ENCODE measurements around the gene DNHD1. TPM values are rescaled to one million over a fixed set of nuclear protein-coding genes. Genes with fewer than 3 reads are reported as not detected.

DNHD1 gene
- total and polyA plus RNA-seq, 9 of the 15 experiments (the other 6 are each of a cell fraction or from before 2014, with no cell fraction given), result 0.82 to 9.7 (median 3.8) TPM

DNA sequence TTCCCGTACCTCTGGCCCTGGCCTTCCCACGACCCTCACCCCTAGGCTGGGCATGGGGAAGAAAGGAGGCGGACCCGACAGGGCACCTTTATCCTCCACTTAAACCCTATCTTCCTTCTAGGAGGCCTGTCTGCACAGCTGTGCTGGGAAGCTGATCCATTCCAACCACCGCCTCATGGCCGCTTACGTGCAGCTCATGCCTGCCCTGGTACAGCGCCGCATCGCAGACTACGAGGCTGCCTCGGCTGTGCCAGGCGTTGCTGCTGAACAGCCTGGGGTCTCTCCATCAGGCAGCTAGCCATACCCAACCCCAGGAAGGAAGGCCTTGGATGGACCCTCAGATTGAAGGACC, 15.2 kb upstream of the DNHD1 start (continued):
- peak; percentile 89; the same call in 1 of the 2 replicates for TF ChIP-seq KAT7 (CRISPR knock-in tag; IDR thresholded peaks at IDR 0.05; ENCODE audit: borderline replicate concordance)
- TF ChIP-seq CHD1 (IDR thresholded peaks at IDR 0.05; ENCODE audit: low read length), result peak; percentile 41
- no peak for TF ChIP-seq CCNT2 (IDR thresholded peaks at IDR 0.05; ENCODE audit: borderline replicate concordance, extremely low read depth, insufficient read length, low read depth, low read length)
- TF ChIP-seq, protein P1, sequence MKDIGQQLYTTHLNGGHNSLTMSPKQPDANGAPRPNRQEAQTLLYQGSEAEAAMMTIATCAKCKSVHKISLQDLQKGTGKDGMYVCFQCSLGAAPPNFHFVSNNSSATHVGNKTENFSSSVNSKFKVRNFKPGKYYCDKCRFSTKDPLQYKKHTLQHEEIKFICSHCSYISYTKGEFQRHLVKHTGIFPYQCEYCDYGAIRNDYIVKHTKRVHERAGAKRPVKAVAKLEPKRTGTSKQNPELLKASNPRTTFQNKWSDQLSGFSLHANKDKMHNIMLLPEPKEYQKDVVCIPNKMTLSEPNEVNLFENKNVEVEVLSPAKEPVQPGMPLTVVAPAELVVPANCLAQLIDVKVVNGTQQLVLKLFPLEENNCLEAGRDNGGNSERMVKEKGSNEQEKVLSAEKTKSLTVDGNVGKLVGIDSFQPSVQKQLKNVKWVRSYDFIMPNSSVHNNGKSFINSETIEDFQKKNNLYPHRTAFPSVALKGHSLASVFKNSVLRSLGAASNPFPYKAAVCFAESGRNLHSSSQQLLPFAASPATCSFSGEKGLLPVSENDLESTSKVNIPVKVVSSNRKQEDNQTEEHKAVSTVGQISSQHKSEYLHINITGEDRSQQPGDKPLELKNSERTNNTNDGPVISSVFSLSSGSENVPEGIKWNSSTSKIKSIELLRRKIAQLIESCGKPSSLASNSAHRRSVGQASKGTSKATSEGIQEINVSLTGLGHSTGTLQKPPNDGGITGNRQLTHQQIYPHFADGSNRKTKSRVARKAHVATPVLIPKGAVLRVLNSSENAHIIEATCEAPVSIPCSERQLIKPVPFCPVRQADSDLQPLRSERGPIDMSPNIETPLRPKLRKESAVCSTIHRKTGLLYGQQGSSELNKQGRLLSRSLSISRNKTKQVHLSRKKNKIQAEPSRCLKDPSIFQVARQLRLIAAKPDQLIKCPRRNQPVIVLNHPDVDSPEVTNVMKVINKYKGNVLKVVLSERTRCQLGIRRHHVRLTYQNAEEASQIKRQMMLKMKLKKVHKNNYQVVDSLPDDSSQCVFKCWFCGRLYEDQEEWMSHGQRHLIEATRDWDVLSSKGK (CRISPR knock-in tag; IDR thresholded peaks at IDR 0.05), result no peak
- no peak for TF ChIP-seq TAF7 (tag; IDR thresholded peaks at IDR 0.05)
- no peak for TF ChIP-seq ZNF24 (IDR thresholded peaks at IDR 0.05)
- no peak for TF ChIP-seq SOX6 (IDR thresholded peaks at IDR 0.05)
- TF ChIP-seq SMARCE1 (IDR thresholded peaks at IDR 0.05), result no peak
- no peak for TF ChIP-seq NCOA6 (IDR thresholded peaks at IDR 0.05)
- no peak for TF ChIP-seq NBN (IDR thresholded peaks at IDR 0.05; ENCODE audit: low read depth)
- TF ChIP-seq, protein P2, sequence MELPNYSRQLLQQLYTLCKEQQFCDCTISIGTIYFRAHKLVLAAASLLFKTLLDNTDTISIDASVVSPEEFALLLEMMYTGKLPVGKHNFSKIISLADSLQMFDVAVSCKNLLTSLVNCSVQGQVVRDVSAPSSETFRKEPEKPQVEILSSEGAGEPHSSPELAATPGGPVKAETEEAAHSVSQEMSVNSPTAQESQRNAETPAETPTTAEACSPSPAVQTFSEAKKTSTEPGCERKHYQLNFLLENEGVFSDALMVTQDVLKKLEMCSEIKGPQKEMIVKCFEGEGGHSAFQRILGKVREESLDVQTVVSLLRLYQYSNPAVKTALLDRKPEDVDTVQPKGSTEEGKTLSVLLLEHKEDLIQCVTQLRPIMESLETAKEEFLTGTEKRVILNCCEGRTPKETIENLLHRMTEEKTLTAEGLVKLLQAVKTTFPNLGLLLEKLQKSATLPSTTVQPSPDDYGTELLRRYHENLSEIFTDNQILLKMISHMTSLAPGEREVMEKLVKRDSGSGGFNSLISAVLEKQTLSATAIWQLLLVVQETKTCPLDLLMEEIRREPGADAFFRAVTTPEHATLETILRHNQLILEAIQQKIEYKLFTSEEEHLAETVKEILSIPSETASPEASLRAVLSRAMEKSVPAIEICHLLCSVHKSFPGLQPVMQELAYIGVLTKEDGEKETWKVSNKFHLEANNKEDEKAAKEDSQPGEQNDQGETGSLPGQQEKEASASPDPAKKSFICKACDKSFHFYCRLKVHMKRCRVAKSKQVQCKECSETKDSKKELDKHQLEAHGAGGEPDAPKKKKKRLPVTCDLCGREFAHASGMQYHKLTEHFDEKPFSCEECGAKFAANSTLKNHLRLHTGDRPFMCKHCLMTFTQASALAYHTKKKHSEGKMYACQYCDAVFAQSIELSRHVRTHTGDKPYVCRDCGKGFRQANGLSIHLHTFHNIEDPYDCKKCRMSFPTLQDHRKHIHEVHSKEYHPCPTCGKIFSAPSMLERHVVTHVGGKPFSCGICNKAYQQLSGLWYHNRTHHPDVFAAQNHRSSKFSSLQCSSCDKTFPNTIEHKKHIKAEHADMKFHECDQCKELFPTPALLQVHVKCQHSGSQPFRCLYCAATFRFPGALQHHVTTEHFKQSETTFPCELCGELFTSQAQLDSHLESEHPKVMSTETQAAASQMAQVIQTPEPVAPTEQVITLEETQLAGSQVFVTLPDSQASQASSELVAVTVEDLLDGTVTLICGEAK (IDR thresholded peaks at IDR 0.05), result no peak
- TF ChIP-seq, protein P2 (CRISPR knock-in tag; IDR thresholded peaks at IDR 0.05), result 0 out of 2 replicates have a peak, but pooled peaks have one; percentile 32
- no peak for TF ChIP-seq PHF8 (IDR thresholded peaks at IDR 0.05; ENCODE audit: borderline replicate concordance, low read length)
